OCI-LY1 (cell line): ENCODE results near the gene PPP1R7.

Experiments
- H2AFZ ChIP-seq: fragments of 200-600 bp; sonication (generic), shearing (Covaris generic); 2 replicates; pipeline ENCODE4 v1.6.0; 2014; ENCODE audit warnings: antibody characterized with exemption, mild to moderate bottlenecking, low read length
- H3F3A ChIP-seq: fragments of 200-600 bp; sonication (generic), shearing (Covaris generic); 2 replicates; pipeline ENCODE4 v1.6.0; 2014; ENCODE audit warnings: mild to moderate bottlenecking, antibody characterized with exemption, low read length, moderate library complexity; ENCODE audit not compliant: insufficient read depth
- H3K27ac ChIP-seq: fragments of 200-600 bp; sonication (generic); 2 replicates; pipeline ENCODE4 v1.5.1; 2014; ENCODE audit warnings: low read length, mixed run types, mild to moderate bottlenecking, low read depth; ENCODE audit not compliant: poor library complexity, severe bottlenecking
- H3K27me3 ChIP-seq: fragments of 200-600 bp; sonication (generic); 2 replicates; pipeline ENCODE4 v1.6.0; 2014; ENCODE audit warnings: antibody characterized with exemption, mild to moderate bottlenecking, low read length, moderate library complexity; ENCODE audit not compliant: insufficient read depth
- H3K36me3 ChIP-seq: fragments of 200-600 bp; sonication (generic); 2 replicates; pipeline ENCODE4 v1.6.1; 2014; ENCODE audit warnings: mild to moderate bottlenecking, antibody characterized with exemption, low read length, moderate library complexity, mixed read lengths; ENCODE audit not compliant: insufficient read depth
- H3K4me1 ChIP-seq: fragments of 200-600 bp; sonication (generic); 2 replicates; pipeline ENCODE4 v1.5.1; 2014; ENCODE audit warnings: mild to moderate bottlenecking, low read length, moderate library complexity; ENCODE audit not compliant: insufficient read depth, severe bottlenecking
- H3K4me2 ChIP-seq: fragments of 200-600 bp; sonication (generic), shearing (Covaris generic); 2 replicates; pipeline ENCODE4 v1.6.1; 2014; ENCODE audit warnings: low read length
- H3K4me3 ChIP-seq: fragments of 200-600 bp; sonication (generic); 2 replicates; pipeline ENCODE4 v1.5.1; 2014; ENCODE audit warnings: low read length, low read depth, mild to moderate bottlenecking, mixed read lengths; ENCODE audit not compliant: poor library complexity, severe bottlenecking
- H3K79me2 ChIP-seq: fragments of 200-600 bp; shearing (Covaris generic); 2 replicates; pipeline ENCODE4 v1.6.1; 2016; ENCODE audit warnings: mixed run types, low read length, mixed read lengths; ENCODE audit not compliant: insufficient read depth
- H3K9ac ChIP-seq: fragments of 200-600 bp; sonication (generic), shearing (Covaris generic); 2 replicates; pipeline ENCODE4 v1.6.1; 2014; ENCODE audit warnings: mild to moderate bottlenecking, low read length, mixed read lengths
- H3K9me2 ChIP-seq: fragments of 200-600 bp; sonication (generic), shearing (Covaris generic); 2 replicates; pipeline ENCODE4 v1.6.1; 2014; ENCODE audit warnings: low read depth, mild to moderate bottlenecking, low read length, mixed read lengths
- H3K9me3 ChIP-seq: fragments of 200-600 bp; shearing (Covaris generic); 2 replicates; pipeline ENCODE4 v1.6.1; 2014; ENCODE audit warnings: low read length, mixed read lengths
- H4K20me1 ChIP-seq: fragments of 200-600 bp; sonication (generic), shearing (Covaris generic); 2 replicates; pipeline ENCODE4 v1.6.0; 2016; ENCODE audit warnings: mild to moderate bottlenecking, low read length; ENCODE audit not compliant: insufficient read depth
- CTCF ChIP-seq: fragments of 200-600 bp; sonication (generic), shearing (Covaris generic); IDR thresholded peaks from 2 replicates; pipeline ENCODE4 v1.5.1; 2017; ENCODE audit warnings: mild to moderate bottlenecking, antibody characterized with exemption, low read length, moderate library complexity, mixed read lengths
- EZH2 ChIP-seq: fragments of 200-600 bp; sonication (generic), shearing (Covaris generic); IDR thresholded peaks from 2 replicates; pipeline ENCODE4 v1.8.0; 2017; ENCODE audit warnings: borderline replicate concordance, mixed run types, mild to moderate bottlenecking, antibody characterized with exemption, low read length, moderate library complexity, mixed read lengths

Gene PPP1R7

DNA sequence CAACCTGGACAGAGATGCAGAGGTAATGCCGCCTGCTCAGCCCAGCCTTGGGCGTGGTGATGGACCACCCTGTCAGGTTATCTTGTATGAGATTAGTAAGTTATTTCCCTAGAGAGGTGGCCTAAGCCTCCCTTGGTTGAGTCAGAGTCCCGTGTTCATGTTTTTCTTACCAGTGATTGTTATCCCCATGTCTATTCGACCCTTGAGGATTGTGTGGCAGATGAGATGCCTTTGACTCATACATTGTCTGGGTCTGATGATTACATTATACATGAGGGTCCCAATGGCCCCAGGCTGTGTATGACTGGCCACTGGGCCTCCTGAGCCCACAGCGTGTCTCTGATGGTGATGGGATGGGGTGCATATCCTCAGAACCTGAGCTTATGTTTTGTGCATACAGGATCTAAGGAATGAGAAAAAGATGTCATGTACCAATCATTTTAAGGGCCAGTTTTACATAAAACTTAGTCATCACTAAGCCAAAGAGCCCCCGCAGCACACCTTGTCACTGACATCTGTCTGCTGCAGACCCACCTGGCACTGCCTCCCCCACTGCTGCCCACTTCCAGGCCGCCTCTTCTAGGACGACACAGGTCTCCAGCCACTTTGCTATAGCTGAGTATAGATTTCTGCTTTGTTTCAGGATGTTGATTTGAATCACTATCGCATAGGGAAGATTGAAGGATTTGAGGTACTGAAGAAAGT is 7.7 kb downstream of the PPP1R7 start:
- Histone ChIP-seq H3K4me3 (no peak overlapping the region), H3K4me2 (no peak overlapping the region), H3F3A (no peaks in the 10 kb centered on the region), H3K27ac (no peak overlapping the region), H3K4me1 (no peaks in the 10 kb centered on the region), H3K9me2 (no peaks in the 10 kb centered on the region), H3K9me3 (no peaks in the 10 kb centered on the region), H3K9ac (no peak overlapping the region), H3K27me3 (no peaks in the 10 kb centered on the region), H3K79me2 (no peaks in the 10 kb centered on the region), H2AFZ (no peak overlapping the region), H3K36me3 (peaks cover 67% of the 10 kb centered on the region), H4K20me1 (no peaks in the 10 kb centered on the region)
- TF ChIP-seq EZH2 = no peak
- TF ChIP-seq CTCF = no peak

- TF ChIP-seq CTCF = no peak
- TF ChIP-seq EZH2 = no peak
- Histone ChIP-seq H3K9me2 (no peaks in the 10 kb centered on the region), H3K4me2 (no peak overlapping the region), H3K79me2 (no peaks in the 10 kb centered on the region), H3K27me3 (no peaks in the 10 kb centered on the region), H2AFZ (no peak overlapping the region), H3F3A (no peaks in the 10 kb centered on the region), H3K27ac (no peak overlapping the region), H3K4me1 (no peaks in the 10 kb centered on the region), H3K4me3 (no peak overlapping the region), H4K20me1 (no peaks in the 10 kb centered on the region), H3K9ac (no peak overlapping the region), H3K9me3 (no peaks in the 10 kb centered on the region), H3K36me3 (peaks cover 67% of the 10 kb centered on the region)
Measured at GRCh38 chr2:241158546-241158900, 8.3 kb downstream of the PPP1R7 start.

DNA sequence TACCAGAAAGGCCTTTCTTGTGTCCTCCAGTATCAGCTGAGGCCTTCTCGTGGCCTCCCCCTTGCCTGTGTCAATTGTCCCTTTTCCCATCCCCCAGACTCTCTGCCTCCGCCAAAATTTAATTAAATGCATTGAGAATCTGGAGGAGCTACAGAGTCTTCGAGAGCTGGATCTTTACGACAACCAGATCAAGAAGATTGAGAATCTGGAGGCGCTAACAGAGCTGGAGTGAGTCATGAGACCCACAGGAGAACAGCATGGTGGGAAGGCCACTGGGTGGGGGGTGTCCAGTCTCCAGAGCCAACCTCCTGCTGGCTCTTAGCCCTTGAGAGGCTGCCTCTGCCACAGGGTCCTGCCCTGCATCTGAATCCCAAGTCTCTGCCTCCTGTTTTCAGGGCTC is 8.8 kb downstream of the PPP1R7 start:
- no peaks in the 10 kb centered on the region for H4K20me1 ChIP-seq
- H3K4me2 ChIP-seq = no peak overlapping the region
- peaks cover 72% of the 10 kb centered on the region for H3K36me3 ChIP-seq
- no peaks in the 10 kb centered on the region for H3K9me3 ChIP-seq
- H3F3A ChIP-seq = no peaks in the 10 kb centered on the region
- no peak overlapping the region for H3K27ac ChIP-seq
- no peaks in the 10 kb centered on the region for H3K4me1 ChIP-seq
- H3K27me3 ChIP-seq = no peaks in the 10 kb centered on the region
- H3K9ac ChIP-seq = no peak overlapping the region
- H3K9me2 ChIP-seq = no peaks in the 10 kb centered on the region
- H3K4me3 ChIP-seq = no peak overlapping the region
- TF ChIP-seq CTCF = no peak
- TF ChIP-seq EZH2 = no peak
- H3K79me2 ChIP-seq = no peaks in the 10 kb centered on the region
- H2AFZ ChIP-seq = no peak overlapping the region
